GM19351 (cell line): ENCODE measurements around the gene SMIM24.
"Not testable (repeated sequence)": the region's sequence is repeated elsewhere in the genome, so short reads cannot be mapped to it uniquely, and the experiment has no call there.

Experiments
- ATAC-seq: cut with Tn5 transposase; IDR thresholded peaks from one replicate; pipeline ENCODE4 v1.9.1; 2021; ENCODE audit warnings: mild to moderate bottlenecking, moderate library complexity; ENCODE audit not compliant: unreplicated experiment

The SMIM24 gene

DNA sequence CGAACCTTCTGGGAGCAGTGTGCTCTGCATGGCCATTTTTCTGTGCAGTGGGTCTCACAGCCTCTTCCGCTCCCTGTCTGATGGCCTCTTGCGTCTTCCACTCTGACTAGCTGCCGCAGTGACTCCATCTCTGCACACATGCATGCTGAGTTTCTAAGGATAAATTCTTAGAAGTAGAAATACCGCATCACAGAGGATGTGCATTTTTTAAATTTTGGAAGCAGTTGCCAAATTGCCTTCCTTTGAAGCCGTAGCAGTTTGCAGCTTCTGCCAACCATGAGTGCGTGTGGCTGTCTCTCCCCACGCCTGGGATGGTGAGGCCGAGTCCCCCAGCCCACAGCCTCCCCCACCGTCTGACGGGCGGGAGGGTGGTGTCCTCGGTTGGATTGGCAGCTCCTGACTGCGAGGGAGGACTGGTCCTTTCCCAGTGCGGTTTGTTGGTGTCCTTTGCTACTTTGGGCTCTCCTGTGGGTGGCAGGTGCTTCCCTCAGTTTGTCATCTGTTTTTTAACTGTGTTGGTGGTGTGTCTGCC lies 35.6 kb upstream of the SMIM24 start:
- no peak for ATAC-seq

DNA sequence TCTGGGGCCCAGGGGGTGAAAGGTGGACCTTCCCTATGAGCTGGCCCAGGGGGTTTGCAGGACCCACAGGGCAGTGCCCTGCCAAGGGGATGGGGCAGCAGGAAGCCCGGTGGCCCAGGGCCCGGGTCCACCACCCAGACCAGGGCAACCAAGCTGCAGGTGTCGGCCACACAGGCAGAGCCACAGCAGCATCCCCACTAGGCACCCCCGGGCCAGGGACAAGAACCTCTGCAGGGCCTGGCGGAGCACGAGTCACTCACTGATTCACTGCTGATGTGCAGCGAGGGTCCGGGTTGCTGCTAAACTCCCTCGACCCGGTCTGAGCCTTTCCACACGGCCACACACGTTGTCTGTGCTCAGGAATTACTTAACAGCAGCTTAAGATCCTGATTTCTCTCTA lies 34.6 kb upstream of the SMIM24 start:
- no peak for ATAC-seq

DNA sequence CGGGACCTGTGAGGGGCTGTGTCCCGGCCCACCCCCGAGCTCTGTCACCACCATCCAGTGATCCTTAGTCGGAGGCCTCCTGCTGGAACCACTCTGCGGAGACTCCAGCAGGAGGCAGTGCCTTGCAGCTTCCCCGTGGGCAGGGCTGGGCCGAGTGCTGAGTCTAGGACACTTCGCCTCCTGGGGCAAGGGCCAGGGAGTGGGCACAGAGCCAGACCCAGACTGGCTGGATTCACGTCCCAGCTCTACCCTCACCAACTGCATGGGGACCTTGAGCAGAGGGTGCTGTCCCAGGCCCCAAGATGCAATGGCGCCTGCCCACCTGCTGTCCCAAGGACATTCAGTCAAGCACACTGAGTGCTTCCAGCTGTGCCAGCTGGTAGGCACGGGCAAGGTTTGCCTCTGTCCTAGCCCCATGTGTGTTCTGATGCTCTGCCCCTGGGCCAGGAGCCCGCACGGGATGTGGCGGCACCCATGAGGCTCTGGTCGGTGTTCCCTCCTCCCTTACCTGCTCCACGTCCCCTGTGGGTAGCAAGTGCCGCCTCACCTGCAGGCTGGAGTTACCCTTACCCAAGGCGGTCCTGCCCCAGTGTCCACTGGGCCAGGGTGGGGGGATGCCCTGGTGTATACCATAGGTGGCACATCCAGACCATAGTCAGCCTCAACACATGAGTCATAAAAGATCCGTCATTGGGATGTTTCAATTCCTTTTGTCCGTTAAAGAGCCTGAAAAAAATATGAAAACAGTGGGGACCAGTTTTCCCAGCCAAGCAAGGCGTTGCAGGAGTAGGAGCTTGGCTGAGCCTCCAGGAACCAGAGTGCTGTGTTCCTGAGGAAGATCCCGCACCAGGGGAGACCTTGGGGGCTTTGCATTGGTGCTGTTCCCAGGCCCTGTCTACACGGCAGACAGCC lies 33.2 kb upstream of the SMIM24 start:
- no peak for ATAC-seq

DNA sequence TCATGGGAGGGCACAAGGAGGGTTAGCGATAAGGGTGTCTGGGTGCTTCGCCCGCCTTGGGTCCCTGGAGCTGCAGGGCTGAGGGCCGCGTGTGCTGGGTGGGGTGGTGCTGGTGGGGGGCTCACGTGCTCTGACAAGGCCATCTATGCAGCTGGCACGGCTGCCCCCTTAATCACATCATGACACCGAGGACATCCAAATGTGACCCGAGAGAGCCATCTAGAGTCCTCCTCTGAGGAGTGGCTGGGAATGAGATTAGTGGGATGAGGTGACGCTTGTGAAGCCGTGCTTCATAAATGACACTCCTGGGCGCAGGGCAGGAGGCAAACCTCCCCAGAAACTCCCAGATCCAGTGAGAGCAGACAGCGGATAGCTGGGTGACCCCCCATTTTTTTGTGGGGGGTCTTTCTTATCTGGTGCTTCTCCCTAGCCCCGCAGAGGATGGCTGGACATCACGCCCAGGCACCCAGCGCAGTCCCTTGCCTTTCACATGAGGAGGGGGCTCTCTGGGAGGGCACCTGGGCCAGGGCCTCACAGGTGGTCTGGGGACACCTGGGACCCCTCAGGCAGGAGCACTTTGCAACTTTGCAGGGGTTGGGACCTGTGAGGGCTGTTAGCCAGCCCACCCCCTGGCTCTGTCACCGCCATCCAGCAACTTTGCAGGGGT lies 32.4 kb upstream of the SMIM24 start:
- no peak for ATAC-seq

DNA sequence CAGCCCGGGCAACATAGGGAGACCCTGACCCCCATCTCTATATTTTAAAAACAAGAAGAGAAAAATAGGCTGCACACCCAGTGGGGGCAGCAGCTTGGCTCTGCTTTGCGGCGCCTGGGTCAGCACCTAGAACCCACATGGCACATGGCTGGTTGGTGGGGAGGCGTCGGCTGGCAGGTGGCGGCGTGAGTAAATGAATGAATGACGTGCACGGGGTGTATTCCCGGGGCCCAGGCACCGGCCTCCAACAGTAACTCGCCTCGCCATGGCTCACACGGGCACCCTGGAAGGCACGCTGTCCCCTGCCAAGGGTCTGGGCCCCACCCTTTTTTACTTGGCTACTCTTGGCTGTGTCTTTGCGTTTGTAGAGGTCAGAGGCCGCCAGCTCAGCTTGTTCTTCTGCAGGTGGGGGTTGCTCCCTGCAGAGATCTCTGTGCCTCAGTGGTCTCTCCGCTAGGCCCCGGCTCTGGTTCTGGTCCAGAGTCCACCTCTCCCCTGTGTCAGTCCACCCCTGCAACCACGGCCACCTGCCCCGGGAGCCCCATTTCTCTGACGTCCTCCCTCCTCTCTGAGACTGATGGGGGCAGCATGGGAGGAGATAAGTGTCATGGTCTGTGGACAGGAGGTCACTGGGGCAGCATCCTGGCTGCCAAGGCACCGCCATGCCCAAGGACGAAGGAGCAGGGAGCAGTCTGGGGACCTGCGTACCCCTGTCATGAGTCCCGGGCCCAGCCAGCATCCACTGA lies 31.4 kb upstream of the SMIM24 start:
- ATAC-seq, result no peak

DNA sequence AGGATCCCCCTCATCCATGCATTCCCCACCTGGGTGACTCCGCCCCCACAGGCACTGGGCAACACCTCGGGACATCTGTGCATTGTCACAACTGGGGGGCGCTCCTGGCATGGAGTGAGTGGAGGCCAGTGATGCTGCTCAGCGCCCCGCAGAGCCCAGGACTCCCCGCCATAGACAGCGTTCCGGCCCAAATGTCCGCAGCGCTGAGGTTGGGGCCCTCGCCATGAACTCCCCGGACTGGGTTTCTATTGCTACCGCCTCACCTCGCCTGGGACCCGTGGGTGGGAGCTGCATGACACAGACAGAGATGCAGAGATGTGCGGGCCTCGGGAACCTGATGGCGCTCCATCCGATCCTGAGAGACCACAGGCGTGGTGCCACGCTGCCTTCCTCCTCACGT lies 30.4 kb upstream of the SMIM24 start:
- ATAC-seq, result no peak

DNA sequence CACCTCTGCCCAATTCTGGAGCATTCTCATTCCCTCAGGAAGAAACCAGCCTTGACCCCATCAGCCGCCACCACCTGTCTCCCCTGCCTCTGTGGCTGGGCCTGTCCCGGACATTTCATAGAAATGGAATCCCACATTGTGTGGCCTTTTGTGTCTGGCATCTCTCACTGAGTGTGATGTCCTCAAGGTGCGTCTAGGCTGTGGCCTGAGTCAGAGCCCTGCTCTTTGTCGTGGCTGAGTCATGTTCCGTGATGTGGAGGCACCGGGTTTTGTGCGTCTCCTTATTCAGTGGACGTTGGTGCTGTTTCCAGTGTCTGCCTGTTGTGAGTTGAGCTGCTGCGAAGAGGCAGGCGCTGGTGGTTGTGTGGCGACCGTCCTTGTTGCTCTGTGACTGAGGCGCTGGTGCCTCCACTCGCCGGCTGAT lies 29.3 kb upstream of the SMIM24 start:
- no peak for ATAC-seq

DNA sequence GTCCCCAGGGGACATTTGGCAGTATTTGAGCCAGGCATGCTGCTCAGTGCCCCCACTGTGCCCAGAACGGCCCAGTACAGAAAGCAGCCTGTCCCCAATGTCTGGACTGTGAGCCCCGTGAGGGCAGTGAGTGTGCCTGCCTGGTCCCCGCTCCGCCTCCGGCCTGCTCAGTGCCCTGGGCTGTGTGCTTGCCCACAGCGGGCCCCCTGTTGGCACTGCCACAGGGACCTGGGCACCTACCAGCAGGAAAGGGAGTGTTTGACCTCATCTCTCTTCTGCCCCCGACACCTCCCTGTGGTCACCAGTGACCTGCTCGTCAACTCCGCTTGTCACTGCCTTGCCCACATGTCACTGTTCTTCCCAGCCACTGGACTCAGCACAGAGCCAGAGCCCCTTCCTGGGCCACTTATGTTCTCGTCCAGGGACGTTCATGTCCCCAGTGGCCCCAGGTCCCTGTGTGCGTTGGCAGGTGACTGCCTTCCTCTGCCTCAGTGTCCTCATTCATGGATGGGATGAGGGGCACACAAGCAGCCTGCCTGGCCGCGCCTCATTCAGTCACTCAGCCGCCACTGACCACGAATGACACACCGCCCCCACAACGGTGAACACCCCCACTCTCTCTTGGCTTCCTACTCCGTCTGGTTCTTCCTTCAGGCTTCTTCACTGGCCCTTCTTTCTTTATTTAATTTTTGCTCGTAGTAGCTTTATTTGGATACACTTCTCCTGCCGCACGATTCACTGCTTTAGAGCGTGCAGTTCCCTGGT lies 28.6 kb upstream of the SMIM24 start:
- ATAC-seq, result no peak

DNA sequence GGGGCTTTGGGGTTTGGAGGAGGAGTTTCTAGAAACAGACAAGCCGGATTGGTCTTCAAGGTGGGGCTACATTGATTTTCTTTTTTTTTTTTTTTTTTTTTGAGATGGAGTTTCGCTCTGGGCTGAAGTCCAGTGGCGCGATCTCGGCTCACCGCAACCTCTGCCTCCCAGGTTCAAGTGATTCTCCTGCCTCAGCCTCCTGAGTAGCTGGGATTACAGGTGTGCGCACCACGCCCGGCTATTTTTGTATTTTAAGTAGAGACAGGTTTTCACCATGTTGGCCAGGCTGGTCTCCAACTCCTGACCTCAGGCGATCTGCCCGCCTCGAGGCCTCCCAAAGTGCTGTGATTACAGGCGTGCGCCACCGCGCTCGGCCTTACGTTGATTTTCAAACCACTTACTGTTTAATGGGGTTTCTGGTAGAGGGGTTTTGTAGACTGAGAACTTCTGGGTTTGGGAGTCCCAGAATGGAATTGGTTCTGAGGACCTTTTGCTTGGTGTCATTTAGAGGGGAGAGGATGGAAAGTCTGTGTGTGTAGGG lies 27.9 kb upstream of the SMIM24 start:
- not testable (repeated sequence) for ATAC-seq

DNA sequence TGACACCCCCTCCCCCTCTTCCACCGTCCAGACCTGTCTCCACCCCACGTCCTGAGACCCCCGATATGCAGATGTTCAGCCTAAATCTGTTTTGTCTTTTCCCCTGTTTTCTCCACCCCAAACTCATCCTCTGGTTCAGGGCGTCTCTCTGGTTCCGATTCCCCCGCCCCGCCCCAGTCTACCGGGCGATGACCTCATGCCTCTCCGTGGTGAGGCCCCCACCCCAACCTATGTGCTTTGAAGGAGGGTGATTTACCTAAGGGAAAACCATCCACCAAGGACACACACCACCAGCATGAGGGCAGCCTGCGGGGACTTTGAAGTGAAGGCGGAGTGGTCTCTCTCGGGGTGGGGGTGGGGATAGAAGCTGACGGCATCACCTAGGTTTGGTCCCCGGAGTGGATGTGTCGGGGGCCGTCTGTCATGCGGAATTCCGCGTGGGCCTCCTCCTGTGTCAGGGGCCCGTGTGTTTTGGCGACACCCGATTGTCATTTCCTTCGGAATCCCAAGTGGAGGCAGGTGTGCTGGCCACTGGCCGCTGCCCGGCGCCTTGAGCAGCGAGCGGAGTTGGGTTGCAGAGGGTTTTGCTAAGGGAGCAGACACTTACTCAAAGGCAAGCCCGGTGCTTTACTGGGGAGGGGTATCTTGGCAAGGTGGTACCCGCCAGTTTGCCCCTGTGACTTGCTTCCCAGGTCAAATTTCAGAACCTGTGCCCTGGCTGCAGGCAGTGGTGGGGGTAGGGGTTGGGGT lies 27.2 kb upstream of the SMIM24 start:
- no peak for ATAC-seq

DNA sequence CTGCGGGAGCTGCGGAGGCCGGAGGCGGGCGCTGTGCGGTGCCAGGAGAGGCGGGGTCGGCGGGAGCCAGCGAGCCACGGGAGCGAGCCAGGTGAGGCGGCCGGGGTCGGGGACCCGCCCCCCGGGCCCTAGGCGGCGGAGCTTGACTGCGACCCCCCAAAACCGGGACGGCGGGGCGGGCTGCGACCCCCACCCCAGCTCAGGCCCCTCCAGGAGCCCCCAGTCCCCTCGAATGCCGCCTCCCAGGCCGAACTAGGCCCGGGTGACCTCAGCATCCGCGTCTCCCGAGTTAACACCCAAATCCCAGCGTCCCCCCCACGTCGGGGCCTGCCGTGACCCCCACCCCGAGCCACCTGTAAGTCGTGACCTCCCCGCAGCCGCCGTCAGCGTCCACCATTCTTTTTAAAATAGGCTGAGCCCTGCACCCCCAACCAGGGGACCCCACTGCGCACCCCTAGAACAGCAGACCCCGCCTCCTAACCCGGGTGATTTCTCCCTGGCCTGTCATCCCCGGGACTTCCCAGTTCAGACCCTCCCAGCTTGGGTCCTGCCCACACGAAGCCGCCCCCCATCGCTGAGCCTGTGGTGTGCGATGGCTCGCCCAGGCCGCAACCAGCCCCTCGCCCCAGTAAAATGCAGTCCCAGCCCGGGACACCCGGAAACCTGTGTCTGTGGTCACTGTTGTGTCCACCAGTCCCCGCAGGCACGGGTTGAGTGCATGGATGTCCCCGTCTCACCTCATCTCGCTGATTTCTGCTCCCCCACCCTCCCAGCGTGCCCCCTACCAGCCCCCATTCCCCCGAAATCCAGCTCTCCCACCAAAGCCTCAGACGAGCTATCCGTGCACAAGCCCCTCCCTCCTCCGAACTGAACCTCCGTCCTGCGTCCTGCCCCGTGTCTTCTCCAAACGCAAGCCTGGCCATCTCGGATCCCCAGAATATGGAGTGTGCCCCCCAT lies 26.3 kb upstream of the SMIM24 start:
- ATAC-seq, result no peak

DNA sequence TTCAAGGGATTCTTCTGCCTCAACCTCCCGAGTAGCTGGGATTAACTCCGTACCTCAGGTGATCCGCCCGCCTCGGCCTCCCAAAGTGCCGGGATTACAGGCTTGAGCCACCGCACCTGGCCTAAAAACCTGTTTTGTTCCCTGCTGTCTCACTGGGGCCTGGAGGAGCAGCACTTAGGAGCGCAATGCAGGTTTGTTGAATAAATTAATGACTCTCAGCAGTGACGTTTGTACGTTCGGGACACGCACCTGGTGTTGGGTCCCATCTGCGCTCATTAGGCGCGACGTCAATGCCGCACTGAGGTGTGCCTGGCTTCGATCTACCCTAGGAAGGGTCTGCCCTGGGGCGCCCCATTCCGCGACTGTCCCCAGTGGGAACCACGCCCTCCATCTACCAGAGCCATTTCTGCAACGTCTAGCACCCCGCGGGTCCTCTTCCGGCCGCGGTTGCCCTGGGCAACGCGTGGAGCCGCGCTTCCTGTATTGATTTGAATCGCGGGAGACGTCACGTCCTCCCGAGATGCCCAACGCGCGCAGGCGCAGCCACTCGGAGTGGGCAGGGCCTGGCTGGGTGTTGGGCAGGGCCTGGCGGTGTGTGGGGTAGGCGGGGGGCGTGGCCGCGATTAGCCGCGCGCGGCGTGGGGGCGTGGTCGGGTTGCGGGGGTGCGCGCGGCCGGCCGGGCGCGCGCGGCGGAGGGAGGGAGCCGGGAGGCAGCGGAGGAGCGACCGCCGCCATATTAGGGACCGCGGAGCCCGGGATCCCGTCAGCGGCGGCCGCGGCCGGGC lies 25.5 kb upstream of the SMIM24 start, which contains the start of gene FZR1:
Gene FZR1, plus strand, starts transcription at position 714 of the 786 bp plus-strand sequence. CDS start 16,679 bp downstream, outside the sequence.
- ATAC-seq, result peak; percentile 91

DNA sequence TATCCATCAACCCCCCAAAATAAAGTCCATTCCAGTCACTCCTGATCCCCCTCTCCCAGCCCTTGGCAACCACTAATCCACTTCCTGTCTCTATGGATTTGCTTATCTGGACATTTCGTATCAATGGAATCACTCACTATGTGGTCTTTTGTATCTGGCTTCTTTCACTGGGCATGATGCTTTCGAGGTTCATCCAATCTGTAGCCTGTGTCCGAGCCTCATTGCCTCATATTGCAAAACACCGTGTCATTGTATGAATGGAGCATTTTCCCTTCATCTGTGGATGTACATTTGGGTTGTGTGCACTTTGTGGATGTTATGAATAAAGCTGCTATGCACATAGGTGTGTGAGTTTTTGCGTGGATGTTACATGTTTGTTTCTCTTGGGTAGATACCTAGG lies 24.4 kb upstream of the SMIM24 start:
- ATAC-seq, result no peak

DNA sequence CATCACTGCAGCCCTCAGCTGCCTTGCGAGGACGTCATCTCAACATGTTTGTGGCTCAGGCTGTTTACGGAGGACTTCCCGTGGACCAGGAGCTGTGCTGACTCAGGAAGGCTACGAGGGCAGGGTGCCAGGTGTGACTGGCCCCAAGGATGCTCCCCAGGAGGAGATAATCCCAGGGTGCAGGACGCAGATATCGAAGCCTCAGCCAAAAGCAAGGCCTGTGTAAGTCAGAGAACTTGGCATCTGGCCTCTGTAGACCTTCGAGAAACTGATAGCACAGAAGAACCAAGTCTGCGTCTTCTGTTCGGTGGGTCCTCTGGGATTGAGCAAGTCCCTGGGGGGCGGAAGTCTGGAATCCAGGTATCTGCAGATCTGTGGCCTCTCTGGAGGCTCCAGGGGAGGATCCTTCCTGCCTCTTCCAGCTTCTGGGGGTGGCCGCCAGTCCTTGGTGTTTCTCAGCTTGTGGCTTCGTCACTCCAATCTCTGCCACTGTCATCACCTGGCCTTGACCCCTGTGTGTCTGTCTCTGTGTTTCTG lies 22.8 kb upstream of the SMIM24 start:
- no peak for ATAC-seq

DNA sequence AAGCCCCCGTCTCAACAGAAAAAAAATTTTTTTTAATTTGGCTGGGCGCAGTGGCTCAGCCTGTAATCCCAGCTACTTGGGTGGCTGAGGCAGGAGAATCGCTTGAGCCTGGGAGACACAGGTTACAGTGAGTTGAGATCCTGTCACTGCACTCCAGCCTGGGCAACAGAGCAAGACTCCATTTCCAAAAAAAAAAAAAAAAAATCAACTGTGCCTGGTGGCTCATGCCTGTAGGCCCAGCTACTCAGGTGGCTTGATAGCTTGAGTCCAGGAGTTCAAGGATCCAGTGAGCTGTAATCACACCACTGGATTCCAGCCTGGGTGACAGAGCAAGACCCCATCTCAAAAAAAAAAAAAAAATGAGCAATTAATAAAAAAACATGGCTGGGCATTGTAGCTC lies 21.5 kb upstream of the SMIM24 start:
- ATAC-seq, result no peak

DNA sequence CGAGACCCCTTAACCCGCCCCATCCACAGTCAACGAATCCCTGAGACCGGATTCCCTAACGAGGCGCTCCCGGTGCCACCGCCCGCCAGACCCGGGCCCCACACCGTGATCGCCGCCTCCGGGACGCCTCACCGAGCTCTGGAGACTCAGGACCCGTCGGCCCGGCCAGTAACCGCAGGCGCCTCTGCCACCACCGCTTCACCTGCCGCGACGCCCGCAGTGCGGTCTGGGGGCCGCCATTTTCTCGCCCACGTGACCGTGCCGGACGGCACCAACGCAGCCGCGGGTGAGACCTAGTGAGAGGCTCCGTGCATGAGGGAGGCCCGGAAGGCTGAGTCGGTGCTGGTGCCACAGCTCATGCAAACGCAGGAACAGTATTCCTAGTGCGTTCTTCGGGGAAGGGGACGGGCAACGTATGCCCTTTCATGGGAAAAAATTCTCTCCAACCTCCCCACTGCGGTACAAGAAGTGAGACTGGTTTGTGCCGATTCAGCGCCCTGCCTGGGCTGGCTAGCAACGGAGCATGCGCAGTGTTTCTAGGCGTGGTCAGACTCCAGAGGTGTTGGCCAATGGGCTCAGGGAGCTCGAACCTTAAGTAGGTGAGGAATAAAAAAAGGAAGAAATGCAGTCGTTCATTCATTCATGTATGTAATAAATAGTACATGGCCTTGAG lies 20.2 kb upstream of the SMIM24 start, which contains the start of gene DOHH:
Gene DOHH, minus strand, starts transcription at position 246 of the 673 bp plus-strand sequence. CDS start 3,860 bp downstream, outside the sequence.
- peak; percentile 82 for ATAC-seq
